IPS-18a (cell line): Measurements from ENCODE around the gene PSMB3.
A peak's percentile ranks its signal among the peaks of the same experiment; 100 is the strongest.

ENCODE experiments used
- H3K27ac ChIP-seq: one replicate; pipeline ENCODE4 v1.5.1; 2013; ENCODE audit warnings: low read length
- H3K27me3 ChIP-seq: one replicate; pipeline ENCODE4 v1.6.1; 2013; ENCODE audit warnings: mild to moderate bottlenecking, low read length; ENCODE audit not compliant: control insufficient read depth, insufficient read depth
- H3K36me3 ChIP-seq: one replicate; pipeline ENCODE4 v1.6.1; 2013; ENCODE audit warnings: low read depth, low read length; ENCODE audit not compliant: control insufficient read depth
- H3K4me1 ChIP-seq: one replicate; pipeline ENCODE4 v1.6.1; 2013; ENCODE audit warnings: low read depth, low read length; ENCODE audit not compliant: control insufficient read depth
- H3K4me3 ChIP-seq: one replicate; pipeline ENCODE4 v1.5.1; 2013; ENCODE audit warnings: low read length
- H3K9ac ChIP-seq: one replicate; pipeline ENCODE4 v1.6.1; 2013; ENCODE audit warnings: mild to moderate bottlenecking, low read length, moderate library complexity
- H3K9me3 ChIP-seq: one replicate; pipeline ENCODE4 v1.6.1; 2013; ENCODE audit warnings: low read depth, low read length; ENCODE audit not compliant: control insufficient read depth

The PSMB3 gene

DNA sequence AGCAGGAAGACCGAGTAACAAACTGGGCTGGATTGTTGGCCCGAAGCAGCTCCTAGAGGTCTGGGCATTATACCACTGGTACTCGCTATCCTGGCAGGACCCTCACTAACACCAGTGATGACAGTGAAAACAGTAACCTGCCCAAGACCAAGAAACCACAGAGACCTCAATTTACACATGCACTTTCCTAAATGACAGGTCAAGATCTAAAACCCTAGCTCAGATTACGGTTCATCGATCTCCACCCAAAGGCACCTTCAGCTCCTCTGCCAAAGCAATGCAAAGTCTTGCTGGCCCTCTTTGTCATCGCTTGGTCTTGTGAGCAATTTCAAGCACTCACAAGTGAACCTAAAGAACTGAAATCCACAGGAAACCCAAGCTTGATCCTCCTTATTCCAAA, 45.3 kb downstream of the PSMB3 start:
- Histone ChIP-seq H3K27ac (no peak overlapping the region), H3K36me3 (peaks cover 33% of the 10 kb centered on the region), H3K27me3 (no peaks in the 10 kb centered on the region), H3K9ac (no peak overlapping the region), H3K4me3 (peak overlapping the region; percentile 69), H3K9me3 (no peaks in the 10 kb centered on the region), H3K4me1 (peaks cover 19% of the 10 kb centered on the region)

DNA sequence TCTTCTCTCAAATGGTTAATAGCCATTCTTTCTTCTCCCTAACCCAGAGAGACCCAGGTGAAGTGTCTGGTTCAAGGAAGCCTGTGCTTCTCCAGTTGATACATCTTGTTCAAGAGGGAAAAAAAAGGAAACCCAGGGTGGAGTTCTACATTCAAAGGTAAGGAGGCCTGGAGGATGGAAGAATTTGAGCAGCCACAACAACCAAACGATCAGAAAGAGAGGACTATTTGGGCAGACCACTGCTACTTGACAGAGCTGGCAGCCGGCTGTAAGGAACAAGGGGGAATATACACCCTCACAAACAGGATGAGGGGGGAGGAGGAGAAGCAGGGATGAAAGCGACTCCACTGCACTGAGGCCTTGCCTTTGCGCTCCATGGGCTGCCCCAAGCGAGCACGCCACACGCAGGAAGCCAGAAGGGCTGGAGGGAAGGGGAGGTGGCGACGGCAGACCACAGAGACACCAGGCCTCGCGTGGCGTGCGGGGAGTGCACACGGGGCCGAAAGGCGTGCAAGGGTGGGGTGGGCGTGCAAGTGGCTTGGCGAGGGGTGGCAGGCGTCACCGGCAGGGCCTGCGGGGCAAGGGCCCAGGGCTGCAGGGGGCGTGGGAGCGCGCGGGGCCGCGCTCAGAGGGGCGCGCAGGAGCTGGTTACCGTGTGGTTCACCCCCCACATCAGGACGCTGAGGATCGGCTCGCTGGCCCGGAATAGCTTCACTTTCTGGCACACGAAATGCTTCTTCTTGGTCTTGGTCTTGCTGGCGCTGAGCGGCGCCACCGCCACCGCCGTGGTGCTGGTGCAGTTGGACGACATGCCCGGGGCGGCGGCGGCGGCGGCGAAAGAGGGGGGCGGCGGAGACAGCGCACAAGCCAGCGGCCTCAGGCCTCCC, 46.3 kb downstream of the PSMB3 start:
- peak overlapping the region; percentile 69 for H3K4me3 ChIP-seq
- H3K9me3 ChIP-seq, result no peaks in the 10 kb centered on the region
- H3K9ac ChIP-seq, result peak overlapping the region; percentile 81
- peaks cover 19% of the 10 kb centered on the region for H3K4me1 ChIP-seq
- H3K36me3 ChIP-seq, result peaks cover 32% of the 10 kb centered on the region
- H3K27me3 ChIP-seq, result no peaks in the 10 kb centered on the region
- no peak overlapping the region for H3K27ac ChIP-seq

DNA sequence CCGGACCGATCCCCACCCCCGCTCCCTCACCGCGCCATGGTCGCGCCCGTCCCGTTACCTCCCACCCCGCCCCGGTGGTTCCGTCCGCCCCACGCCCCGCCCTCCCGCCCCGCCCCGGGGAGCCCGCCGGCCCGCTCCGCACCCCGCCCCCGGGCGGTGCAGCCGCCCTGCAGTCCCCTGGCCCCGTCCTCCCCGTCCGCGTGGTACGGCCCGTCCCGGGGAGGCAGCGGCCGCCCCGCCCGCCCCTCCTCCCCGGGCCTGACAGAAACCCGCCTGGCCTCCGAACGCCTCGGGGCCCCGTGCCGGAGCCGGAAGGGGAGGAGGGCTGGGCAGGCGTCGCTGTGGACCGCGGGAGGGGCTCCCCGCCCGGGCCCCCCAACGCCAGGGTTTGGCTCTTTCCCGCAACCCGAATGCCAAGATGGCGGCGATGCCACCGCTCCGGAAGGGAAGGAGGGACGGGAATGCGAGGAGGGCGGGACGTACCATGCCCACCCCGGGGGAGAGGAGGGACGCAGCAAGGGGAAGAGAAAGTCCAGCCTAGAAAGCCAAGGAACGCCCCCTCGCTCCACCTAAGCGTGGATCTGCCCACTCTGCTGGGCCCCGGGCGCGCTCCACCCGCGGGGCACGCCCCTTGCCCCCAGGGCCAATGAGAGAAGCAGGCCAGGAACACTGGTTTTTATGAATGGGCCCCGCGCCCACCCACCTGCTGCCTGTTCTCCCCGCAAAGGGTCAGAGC, 47.1 kb downstream of the PSMB3 start, which contains the start of gene PIP4K2B:
Gene PIP4K2B (minus strand): TSS at position 56 of the 736 bp plus-strand sequence. CDS start 132 bp downstream, outside the sequence.
- Histone ChIP-seq H3K4me1 (peaks cover 19% of the 10 kb centered on the region), H3K27ac (peak within 1 kb of the TSS; percentile 61), H3K9me3 (no peaks in the 10 kb centered on the region), H3K36me3 (peaks cover 36% of the 10 kb centered on the region), H3K4me3 (peak within 1 kb of the TSS; percentile 80), H3K27me3 (no peaks in the 10 kb centered on the region), H3K9ac (peak within 1 kb of the TSS; percentile 89)

DNA sequence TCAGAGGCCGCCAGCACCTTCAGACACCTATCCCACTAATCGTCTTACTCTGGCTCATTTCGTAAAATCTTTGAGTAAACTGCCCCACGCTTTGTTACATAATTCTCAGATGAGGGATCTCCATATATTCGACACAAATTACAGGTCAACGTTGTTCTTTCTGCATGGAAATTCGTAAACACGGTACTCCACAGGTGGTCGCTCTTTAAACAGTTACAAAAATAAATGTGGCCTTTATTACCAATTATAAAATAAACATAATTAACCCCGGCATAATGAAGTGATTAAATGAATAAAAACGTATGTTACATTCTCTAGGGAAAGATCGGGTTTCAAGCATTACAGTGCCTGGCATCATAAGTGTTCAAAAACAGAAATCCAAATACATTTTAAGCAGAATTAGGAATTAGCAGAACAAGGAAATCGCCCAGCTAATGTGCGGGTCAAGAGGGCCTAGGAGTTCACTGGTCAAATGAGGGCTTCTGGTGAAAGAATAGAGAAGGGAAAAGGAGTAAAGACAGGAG, 47.8 kb downstream of the PSMB3 start:
- Histone ChIP-seq H3K9me3 (no peaks in the 10 kb centered on the region), H3K27me3 (no peaks in the 10 kb centered on the region), H3K9ac (peak overlapping the region; percentile 89), H3K4me3 (peak overlapping the region; percentile 80), H3K36me3 (peaks cover 34% of the 10 kb centered on the region), H3K4me1 (peaks cover 19% of the 10 kb centered on the region), H3K27ac (peak overlapping the region; percentile 61)

DNA sequence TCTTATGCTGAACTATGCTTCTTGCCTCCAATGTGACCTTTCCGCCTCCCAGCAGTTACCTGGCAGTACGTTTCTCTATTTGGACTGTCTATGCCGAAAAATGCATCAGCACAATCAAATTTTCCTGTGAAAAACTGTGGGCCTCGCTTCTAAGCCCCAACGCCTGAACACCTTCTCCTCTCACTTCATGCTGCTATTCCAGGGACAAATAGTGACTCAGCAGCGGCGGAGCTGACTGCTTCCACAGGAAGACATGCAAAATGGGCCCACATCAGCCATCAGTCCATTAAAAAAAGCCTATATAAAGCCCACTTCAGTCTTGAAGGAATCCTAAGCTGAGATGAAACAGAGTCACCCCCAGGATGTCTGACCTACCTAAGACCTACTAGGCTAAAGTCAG, 57.3 kb downstream of the PSMB3 start:
- Histone ChIP-seq H3K27me3 (no peaks in the 10 kb centered on the region), H3K9ac (no peak overlapping the region), H3K4me3 (no peak overlapping the region), H3K36me3 (peaks cover 48% of the 10 kb centered on the region), H3K27ac (no peak overlapping the region), H3K9me3 (no peaks in the 10 kb centered on the region), H3K4me1 (no peaks in the 10 kb centered on the region)
